ENCODE results near the gene CABP1. TPM values are rescaled to one million over a fixed set of nuclear protein-coding genes. Genes with fewer than 3 reads are reported as not detected.

Gene CABP1
- total RNA-seq, 4 donors from 2014 or later, result 1.3 TPM; not detected in 3

DNA sequence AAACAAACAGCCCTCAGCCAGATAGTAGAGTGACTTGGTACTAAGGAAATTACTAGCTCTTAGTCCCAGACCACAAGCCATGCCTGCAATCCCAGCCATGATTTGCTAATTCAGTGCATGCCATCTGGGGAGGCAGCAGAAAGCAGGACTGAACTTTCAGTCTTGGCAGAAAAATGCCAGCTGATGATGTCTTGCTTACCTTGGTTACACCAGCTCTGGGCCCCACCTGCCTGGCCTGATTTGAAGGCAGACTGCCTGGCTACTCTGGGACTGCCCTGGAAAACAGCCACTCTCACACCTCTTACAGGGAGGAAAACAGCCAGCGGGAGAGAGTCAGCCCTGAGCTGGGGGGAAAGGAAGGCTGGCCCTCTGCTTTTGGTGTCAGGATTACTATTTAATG is 65.2 kb downstream of the CABP1 start:
- TF ChIP-seq CTCF (IDR thresholded peaks at IDR 0.05; ENCODE audit: low read depth), result no peak

DNA sequence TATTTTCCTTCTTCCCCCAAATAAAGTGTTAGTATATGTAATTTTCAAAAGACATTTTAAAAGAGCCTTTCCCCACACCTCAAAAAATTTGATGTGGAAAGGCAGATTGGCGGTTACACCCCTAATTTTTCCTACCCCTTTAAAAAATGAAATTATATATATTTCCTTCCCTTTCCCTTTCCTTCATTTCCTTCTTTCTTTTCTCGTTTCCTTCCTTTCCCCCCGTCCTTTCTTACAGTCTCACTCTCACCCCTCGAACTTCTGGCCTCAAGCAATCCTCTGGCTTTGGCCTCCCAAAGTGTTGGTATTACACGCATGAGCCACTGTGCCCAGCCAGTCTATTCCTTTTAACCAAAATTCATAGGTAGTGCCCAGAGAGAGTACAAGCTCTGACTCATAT is 65.6 kb downstream of the CABP1 start:
- no peak for TF ChIP-seq CTCF (IDR thresholded peaks at IDR 0.05; ENCODE audit: low read depth)

- TF ChIP-seq CTCF (IDR thresholded peaks at IDR 0.05; ENCODE audit: low read depth), result no peak
These were observed 68.2 kb downstream of the CABP1 start for GRCh38 chr12:120708651-120709050.

DNA sequence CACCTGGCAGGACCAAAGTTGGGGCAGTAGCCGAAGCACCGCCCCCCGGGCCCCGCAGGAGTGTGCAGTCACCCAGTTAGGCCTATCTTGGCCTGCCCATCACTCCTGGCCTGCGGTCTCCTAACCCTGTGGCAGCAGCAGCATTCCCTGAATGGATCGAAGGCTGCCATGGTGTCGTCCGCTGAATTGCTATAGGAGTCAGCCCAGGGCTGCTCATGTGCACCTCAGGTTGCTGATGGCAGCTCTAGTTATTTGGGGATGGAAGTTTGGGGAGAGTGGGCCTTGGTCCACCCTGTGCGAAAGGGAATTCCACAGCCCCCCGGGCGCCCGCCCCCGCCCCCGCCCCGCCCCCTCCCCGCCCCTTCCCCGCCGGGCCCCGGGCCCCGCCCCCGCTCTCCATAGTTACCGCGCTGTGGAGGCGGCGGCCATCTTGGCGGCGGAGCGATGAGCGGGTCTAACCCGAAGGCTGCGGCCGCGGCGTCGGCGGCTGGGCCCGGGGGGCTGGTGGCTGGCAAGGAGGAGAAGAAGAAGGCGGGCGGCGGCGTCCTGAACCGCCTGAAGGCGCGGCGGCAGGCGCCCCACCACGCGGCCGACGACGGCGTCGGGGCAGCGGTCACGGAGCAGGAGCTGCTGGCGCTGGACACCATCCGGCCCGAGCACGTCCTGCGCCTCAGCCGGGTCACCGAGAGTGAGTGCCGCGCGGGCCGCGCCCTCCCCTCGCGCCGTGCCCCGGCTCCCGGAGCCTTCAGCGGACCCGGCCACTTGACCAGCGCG is 69.8 kb downstream of the CABP1 start, which contains the start of gene UNC119B:
UNC119B (plus strand) TSS at position 428 of the 774 bp plus-strand sequence; CDS start at position 445, 17 bp downstream.
- TF ChIP-seq CTCF (IDR thresholded peaks at IDR 0.05; ENCODE audit: low read depth), result no peak

DNA sequence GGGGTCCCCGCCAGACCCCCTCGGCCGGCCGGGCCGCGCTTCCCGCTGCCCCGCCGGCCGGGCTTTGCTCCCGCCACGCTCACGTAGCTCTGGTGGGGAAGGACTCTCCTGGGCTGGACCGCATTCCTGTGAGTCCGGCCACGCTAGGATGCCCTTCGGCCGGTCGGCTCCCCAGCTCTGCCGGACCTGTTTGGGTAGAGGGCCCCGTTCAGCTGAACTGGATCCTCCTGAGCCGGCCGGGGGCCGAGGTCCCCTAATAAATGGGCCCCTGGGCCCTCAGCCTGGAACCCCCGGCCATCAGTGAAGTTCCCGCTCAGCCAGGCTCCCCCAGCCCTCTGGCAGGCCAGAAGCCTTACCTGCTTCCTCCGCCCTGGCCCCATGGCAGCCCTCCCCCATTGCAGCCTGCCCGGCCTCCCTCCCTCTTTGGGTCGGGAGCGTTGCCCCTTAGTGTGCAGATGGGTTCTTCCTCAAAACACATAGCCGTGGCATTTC is 70.4 kb downstream of the CABP1 start:
- no peak for TF ChIP-seq CTCF (IDR thresholded peaks at IDR 0.05; ENCODE audit: low read depth)

GRCh38 chr12:120711411-120711810 is 71.0 kb downstream of the CABP1 start:
- no peak for TF ChIP-seq CTCF (IDR thresholded peaks at IDR 0.05; ENCODE audit: low read depth)

DNA sequence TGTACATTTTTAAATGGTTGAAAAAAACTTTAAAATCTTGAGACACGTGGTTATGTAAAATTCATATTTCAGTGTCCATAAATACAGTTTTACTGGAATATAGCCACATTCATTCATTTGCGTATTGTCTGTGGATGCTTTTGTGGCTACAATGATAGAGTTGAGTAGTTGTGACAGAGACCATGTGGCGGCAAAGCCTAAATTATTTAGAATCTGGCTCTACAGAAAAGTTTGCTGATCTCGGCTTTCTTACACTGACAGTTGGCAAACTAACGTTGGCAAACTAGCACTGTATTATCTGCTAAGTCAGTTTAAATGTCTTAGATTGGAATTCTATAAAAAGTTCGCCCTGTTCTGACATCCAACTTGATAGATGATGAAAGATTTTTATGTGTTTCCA is 72.2 kb downstream of the CABP1 start:
- TF ChIP-seq CTCF (IDR thresholded peaks at IDR 0.05; ENCODE audit: low read depth), result no peak
